Liver (tissue), 9 donors: ENCODE data around the gene MSANTD4. TPM values are rescaled to one million over a fixed set of nuclear protein-coding genes. Genes with fewer than 3 reads are reported as not detected.

Experiments
- DNase-seq: peaks from one replicate; pipeline ENCODE4 v3.0.0-alpha.2; 2017; ENCODE audit warnings: low spot score
- H3K27ac ChIP-seq, 2 donors: one replicate each; pipeline ENCODE4 v1.7.0; 2013; ENCODE audit warnings: inconsistent platforms in 2 of 2, low read length in 2 of 2, control low read depth in 1 of 2, low read depth in 1 of 2, mild to moderate bottlenecking in 1 of 2
- H3K27me3 ChIP-seq, 4 donors: one replicate each; pipeline versions ENCODE4 v1.6.1 to v1.7.0; 2013; ENCODE audit warnings: low read length in 3 of 4, inconsistent platforms in 1 of 4, mild to moderate bottlenecking in 1 of 4, moderate library complexity in 1 of 4; ENCODE audit not compliant: control insufficient read depth in 4 of 4, insufficient read depth in 4 of 4
- H3K36me3 ChIP-seq, 4 donors: one replicate each; pipeline versions ENCODE4 v1.6.1 to v1.7.0; 2013; ENCODE audit warnings: low read length in 3 of 4, mild to moderate bottlenecking in 3 of 4, low read depth in 1 of 4, moderate library complexity in 1 of 4; ENCODE audit not compliant: control insufficient read depth in 4 of 4, insufficient read depth in 3 of 4
- H3K4me1 ChIP-seq, 4 donors: one replicate each; pipeline versions ENCODE4 v1.6.1 to v1.7.0; 2013; ENCODE audit warnings: low read length in 3 of 4, mild to moderate bottlenecking in 3 of 4, moderate library complexity in 1 of 4; ENCODE audit not compliant: control insufficient read depth in 4 of 4, insufficient read depth in 4 of 4
- H3K4me3 ChIP-seq, 3 donors: one replicate each; pipeline versions ENCODE4 v1.6.1 to v1.7.0; 2013; ENCODE audit warnings: low read length in 3 of 3, control low read depth in 1 of 3, low read depth in 1 of 3, mild to moderate bottlenecking in 1 of 3
- H3K9ac ChIP-seq, 2 donors: one replicate each; pipeline ENCODE4 v1.7.0; 2013; ENCODE audit warnings: low read length in 2 of 2, mild to moderate bottlenecking in 2 of 2, moderate library complexity in 2 of 2, control low read depth in 1 of 2, low read depth in 1 of 2
- H3K9me3 ChIP-seq, 4 donors: one replicate each; pipeline versions ENCODE4 v1.6.1 to v1.7.0; 2013; ENCODE audit warnings: low read length in 3 of 4; ENCODE audit not compliant: control insufficient read depth in 4 of 4
- CTCF ChIP-seq: fragments of 150-350 bp; IDR thresholded peaks from 2 replicates; pipeline ENCODE4 v1.5.1; 2017; ENCODE audit warnings: improper control_type of control experiment, low read depth, low read length; ENCODE audit not compliant: missing input control
- EGR1 ChIP-seq, 2 donors: IDR thresholded peaks; 2 replicates each; pipeline ENCODE4 v1.6.1; 2016 to 2018; ENCODE audit warnings: antibody characterized with exemption in 2 of 2, low read depth in 2 of 2
- FOXA1 ChIP-seq: IDR thresholded peaks from 2 replicates; pipeline ENCODE4 v1.6.1; 2016; ENCODE audit warnings: antibody characterized with exemption
- FOXA2 ChIP-seq: IDR thresholded peaks from 2 replicates; pipeline ENCODE4 v1.6.1; 2016; ENCODE audit warnings: antibody characterized with exemption
- HNF4A ChIP-seq, 2 donors: conservative IDR thresholded peaks; 2 replicates each; pipeline ENCODE4 v1.6.1; 2016; ENCODE audit warnings: antibody characterized with exemption in 2 of 2, mild to moderate bottlenecking in 2 of 2
- HNF4G ChIP-seq: IDR thresholded peaks from 2 replicates; pipeline ENCODE4 v1.6.1; 2016; ENCODE audit warnings: antibody characterized with exemption
- JUND ChIP-seq, 2 donors: IDR thresholded peaks; 2 replicates each; pipeline ENCODE4 v1.6.1; 2016; ENCODE audit warnings: antibody characterized with exemption in 2 of 2
- MAX ChIP-seq: IDR thresholded peaks from 2 replicates; pipeline ENCODE4 v1.6.1; 2016; ENCODE audit warnings: antibody characterized with exemption
- NR2F2 ChIP-seq: IDR thresholded peaks from 2 replicates; pipeline ENCODE4 v1.6.1; 2016; ENCODE audit warnings: antibody characterized with exemption
- RAD21 ChIP-seq, 2 donors: IDR thresholded peaks; 2 replicates each; pipeline ENCODE4 v1.6.1; 2016; ENCODE audit warnings: antibody characterized with exemption in 2 of 2, mild to moderate bottlenecking in 2 of 2
- RXRA ChIP-seq, 2 donors: IDR thresholded peaks; 2 replicates each; pipeline ENCODE4 v1.6.1; 2017 to 2018; ENCODE audit warnings: antibody characterized with exemption in 2 of 2, mild to moderate bottlenecking in 1 of 2
- SP1 ChIP-seq: IDR thresholded peaks from 2 replicates; pipeline ENCODE4 v1.6.1; 2018; ENCODE audit warnings: antibody characterized with exemption, mild to moderate bottlenecking
- YY1 ChIP-seq: IDR thresholded peaks from 2 replicates; pipeline ENCODE4 v1.6.1; 2016; ENCODE audit warnings: antibody characterized with exemption, mild to moderate bottlenecking
- WGBS: extraction: QIAGEN DNeasy Blood & Tissue Kit; methylation state at CpG from one replicate; pipeline ENCODE4 v1.1.7; 2013; 5-methylcytosine and 5-hydroxymethylcytosine counted together
- polyA plus RNA-seq, 2 donors: library from polyadenylated mRNA; stranded (reverse) in 1 of 2; unstranded in 1 of 2; fragments of 200-250 nt in 1 of 2; fragments of >200 nt in 1 of 2; fragmentation: Nextera tagmentation in 1 of 2; extraction: Ambion mirVana in 1 of 2; gene quantifications; one replicate each; pipeline versions ENCODE4 v1.2.1 to v1.2.3, GENCODE V29; 2013 to 2015
- total RNA-seq, 2 donors: library from RNA; depleted of rRNA; stranded (reverse); fragments of >200 nt; gene quantifications; one replicate each; pipeline ENCODE4 v1.2.3, GENCODE V29; 2014
- TF ChIP-seq, protein P1 (sequence below): IDR thresholded peaks from 2 replicates; pipeline ENCODE4 v1.6.1; 2016; ENCODE audit warnings: antibody characterized with exemption
- TF ChIP-seq, protein P2 (sequence below): IDR thresholded peaks from 2 replicates; pipeline ENCODE4 v1.6.1; 2016; ENCODE audit warnings: antibody characterized with exemption
- donor health status: healthy.
- donor health status: healthy.
- donor health status: healthy.
- donor health status: healthy.
- donor health status: healthy.

Gene MSANTD4
- total and polyA plus RNA-seq, 4 donors, result 2.1 to 8.7 (median 5.7) TPM

GRCh38 chr11:106021181-106021966 is 666 bp downstream of the MSANTD4 start:
- H3K4me3 ChIP-seq, result peak overlapping the region; percentile 70 to 96 (median 90)
- H3K27ac ChIP-seq, result peak overlapping the region in 1 of 2 donors; percentile 46
- peaks cover 2 to 15% (median 8%) of the 10 kb centered on the region in 4 donors for H3K4me1 ChIP-seq
- no peaks in the 10 kb centered on the region for H3K36me3 ChIP-seq
- no peak overlapping the region for H3K9ac ChIP-seq
- no peak for DNase-seq
- no peaks in the 10 kb centered on the region for H3K9me3 ChIP-seq
- 20% methylated on average over 18 of the region's 18 CpGs for WGBS
- H3K27me3 ChIP-seq, result no peaks in the 10 kb centered on the region
- TF ChIP-seq, protein P1, sequence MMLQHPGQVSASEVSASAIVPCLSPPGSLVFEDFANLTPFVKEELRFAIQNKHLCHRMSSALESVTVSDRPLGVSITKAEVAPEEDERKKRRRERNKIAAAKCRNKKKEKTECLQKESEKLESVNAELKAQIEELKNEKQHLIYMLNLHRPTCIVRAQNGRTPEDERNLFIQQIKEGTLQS, result no peak
- TF ChIP-seq YY1 (peak; percentile 63), RXRA (IDR thresholded peaks at IDR 0.05) (no peak), MAX (no peak)

GRCh38 chr11:106017093-106017492 is 4.9 kb downstream of the MSANTD4 start:
- DNase-seq, result no peak
- no peaks in the 10 kb centered on the region for H3K9me3 ChIP-seq
- 96% methylated on average over 2 of the region's 2 CpGs for WGBS

GRCh38 chr11:106015066-106015465 is 7.0 kb downstream of the MSANTD4 start:
- TF ChIP-seq EGR1 (IDR thresholded peaks at IDR 0.05; ENCODE audit: low read depth in 2 of 2), result no peak
- H3K4me1 ChIP-seq, result peaks cover 0 to 1% (median 0%) of the 10 kb centered on the region in 4 donors

More at GRCh38 chr11:106017093-106017492, 4.9 kb downstream of the MSANTD4 start:
- no peaks in the 10 kb centered on the region for H3K36me3 ChIP-seq
- H3K4me1 ChIP-seq, result peaks cover 2 to 13% (median 8%) of the 10 kb centered on the region in 4 donors
- no peak overlapping the region for H3K9ac ChIP-seq
- H3K27me3 ChIP-seq, result no peaks in the 10 kb centered on the region
- H3K4me3 ChIP-seq, result no peak overlapping the region
- TF ChIP-seq EGR1 (IDR thresholded peaks at IDR 0.05; ENCODE audit: low read depth in 2 of 2) (no peak), HNF4G (no peak), RAD21 (IDR thresholded peaks at IDR 0.05) (no peak), FOXA2 (no peak), NR2F2 (no peak)
- TF ChIP-seq, protein P2, sequence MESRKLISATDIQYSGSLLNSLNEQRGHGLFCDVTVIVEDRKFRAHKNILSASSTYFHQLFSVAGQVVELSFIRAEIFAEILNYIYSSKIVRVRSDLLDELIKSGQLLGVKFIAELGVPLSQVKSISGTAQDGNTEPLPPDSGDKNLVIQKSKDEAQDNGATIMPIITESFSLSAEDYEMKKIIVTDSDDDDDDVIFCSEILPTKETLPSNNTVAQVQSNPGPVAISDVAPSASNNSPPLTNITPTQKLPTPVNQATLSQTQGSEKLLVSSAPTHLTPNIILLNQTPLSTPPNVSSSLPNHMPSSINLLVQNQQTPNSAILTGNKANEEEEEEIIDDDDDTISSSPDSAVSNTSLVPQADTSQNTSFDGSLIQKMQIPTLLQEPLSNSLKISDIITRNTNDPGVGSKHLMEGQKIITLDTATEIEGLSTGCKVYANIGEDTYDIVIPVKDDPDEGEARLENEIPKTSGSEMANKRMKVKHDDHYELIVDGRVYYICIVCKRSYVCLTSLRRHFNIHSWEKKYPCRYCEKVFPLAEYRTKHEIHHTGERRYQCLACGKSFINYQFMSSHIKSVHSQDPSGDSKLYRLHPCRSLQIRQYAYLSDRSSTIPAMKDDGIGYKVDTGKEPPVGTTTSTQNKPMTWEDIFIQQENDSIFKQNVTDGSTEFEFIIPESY, result no peak
- no peak overlapping the region for H3K27ac ChIP-seq

DNA sequence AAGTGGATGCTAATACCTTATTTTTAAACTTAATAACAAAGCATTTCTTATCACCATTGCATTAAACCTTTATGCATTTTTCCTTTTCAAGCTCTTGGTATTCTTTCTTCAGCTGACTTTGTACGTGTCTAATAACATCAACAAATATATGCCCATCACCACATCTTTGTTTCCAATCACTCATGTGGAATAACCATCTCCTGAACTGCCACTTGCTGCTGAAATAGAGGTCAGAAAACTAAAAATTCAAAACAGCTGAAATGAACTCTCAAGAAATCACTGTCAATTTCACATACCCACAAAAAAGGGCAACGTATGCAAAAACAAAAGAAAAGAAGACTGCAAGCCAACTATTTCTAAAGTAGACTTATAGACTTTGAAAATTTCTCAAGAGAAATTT is 7.4 kb downstream of the MSANTD4 start:
- 90% methylated on average over 2 of the region's 2 CpGs for WGBS
- Histone ChIP-seq H3K27ac (no peak overlapping the region), H3K36me3 (peaks cover 2 to 10% (median 6%) of the 10 kb centered on the region in 4 donors), H3K4me1 (peaks cover 0 to 1% (median 0%) of the 10 kb centered on the region in 4 donors), H3K9me3 (no peaks in the 10 kb centered on the region), H3K27me3 (no peaks in the 10 kb centered on the region), H3K9ac (no peak overlapping the region), H3K4me3 (no peak overlapping the region)
- no peak for DNase-seq
- TF ChIP-seq CTCF (no peak), HNF4A (conservative IDR thresholded peaks at IDR 0.05) (no peak), JUND (IDR thresholded peaks at IDR 0.05) (no peak), MAX (no peak), YY1 (no peak), HNF4G (no peak), RXRA (IDR thresholded peaks at IDR 0.05) (no peak), FOXA1 (no peak), SP1 (no peak), EGR1 (IDR thresholded peaks at IDR 0.05; ENCODE audit: low read depth in 2 of 2) (no peak)
- TF ChIP-seq, protein P2, result no peak

More at GRCh38 chr11:106015066-106015465, 7.0 kb downstream of the MSANTD4 start:
- H3K9ac ChIP-seq, result no peak overlapping the region
- no peaks in the 10 kb centered on the region for H3K27me3 ChIP-seq
- peaks cover 0 to 7% (median 4%) of the 10 kb centered on the region in 4 donors for H3K36me3 ChIP-seq
- 93% methylated on average over 2 of the region's 2 CpGs for WGBS
- no peak overlapping the region for H3K27ac ChIP-seq
- no peak for DNase-seq
- no peaks in the 10 kb centered on the region for H3K9me3 ChIP-seq
- H3K4me3 ChIP-seq, result no peak overlapping the region
